ENCODE measurements around the gene LHFPL4. TPM values are rescaled to one million over a fixed set of nuclear protein-coding genes. Genes with fewer than 3 reads are reported as not detected.

The LHFPL4 gene
- total and polyA plus RNA-seq, 2 of the 13 experiments (the other 11 are each of a cell fraction or from before 2014, with no cell fraction given) = 0.02 to 0.03 TPM

DNA sequence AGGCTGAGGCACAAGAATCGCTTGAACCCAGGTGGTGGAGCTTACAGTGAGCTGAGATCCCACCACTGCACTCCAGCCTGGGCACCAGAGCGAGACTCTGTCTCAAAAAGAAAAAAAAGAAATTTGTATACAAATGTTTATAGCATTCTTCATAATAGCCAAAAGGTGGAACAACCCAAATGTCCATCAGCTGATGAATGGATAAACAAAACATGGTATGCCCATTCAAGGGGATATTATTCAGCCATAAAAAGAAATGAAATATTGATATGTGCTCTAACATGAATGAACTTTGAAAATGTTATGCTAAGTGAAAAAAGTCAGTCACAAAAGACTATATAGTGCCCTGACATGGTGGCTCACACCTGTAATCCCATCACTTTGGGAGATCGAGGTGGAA lies 11.4 kb downstream of the LHFPL4 start (continued):
- TF ChIP-seq, protein P1, sequence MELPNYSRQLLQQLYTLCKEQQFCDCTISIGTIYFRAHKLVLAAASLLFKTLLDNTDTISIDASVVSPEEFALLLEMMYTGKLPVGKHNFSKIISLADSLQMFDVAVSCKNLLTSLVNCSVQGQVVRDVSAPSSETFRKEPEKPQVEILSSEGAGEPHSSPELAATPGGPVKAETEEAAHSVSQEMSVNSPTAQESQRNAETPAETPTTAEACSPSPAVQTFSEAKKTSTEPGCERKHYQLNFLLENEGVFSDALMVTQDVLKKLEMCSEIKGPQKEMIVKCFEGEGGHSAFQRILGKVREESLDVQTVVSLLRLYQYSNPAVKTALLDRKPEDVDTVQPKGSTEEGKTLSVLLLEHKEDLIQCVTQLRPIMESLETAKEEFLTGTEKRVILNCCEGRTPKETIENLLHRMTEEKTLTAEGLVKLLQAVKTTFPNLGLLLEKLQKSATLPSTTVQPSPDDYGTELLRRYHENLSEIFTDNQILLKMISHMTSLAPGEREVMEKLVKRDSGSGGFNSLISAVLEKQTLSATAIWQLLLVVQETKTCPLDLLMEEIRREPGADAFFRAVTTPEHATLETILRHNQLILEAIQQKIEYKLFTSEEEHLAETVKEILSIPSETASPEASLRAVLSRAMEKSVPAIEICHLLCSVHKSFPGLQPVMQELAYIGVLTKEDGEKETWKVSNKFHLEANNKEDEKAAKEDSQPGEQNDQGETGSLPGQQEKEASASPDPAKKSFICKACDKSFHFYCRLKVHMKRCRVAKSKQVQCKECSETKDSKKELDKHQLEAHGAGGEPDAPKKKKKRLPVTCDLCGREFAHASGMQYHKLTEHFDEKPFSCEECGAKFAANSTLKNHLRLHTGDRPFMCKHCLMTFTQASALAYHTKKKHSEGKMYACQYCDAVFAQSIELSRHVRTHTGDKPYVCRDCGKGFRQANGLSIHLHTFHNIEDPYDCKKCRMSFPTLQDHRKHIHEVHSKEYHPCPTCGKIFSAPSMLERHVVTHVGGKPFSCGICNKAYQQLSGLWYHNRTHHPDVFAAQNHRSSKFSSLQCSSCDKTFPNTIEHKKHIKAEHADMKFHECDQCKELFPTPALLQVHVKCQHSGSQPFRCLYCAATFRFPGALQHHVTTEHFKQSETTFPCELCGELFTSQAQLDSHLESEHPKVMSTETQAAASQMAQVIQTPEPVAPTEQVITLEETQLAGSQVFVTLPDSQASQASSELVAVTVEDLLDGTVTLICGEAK (IDR thresholded peaks at IDR 0.05) = no peak
- TF ChIP-seq, protein P1 (CRISPR knock-in tag; IDR thresholded peaks at IDR 0.05) = no peak
- TF ChIP-seq GTF3A (CRISPR knock-in tag; conservative IDR thresholded peaks at IDR 0.05) (no peak), NKX3-1 (CRISPR knock-in tag; IDR thresholded peaks at IDR 0.05) (no peak), ZBTB21 (CRISPR knock-in tag; IDR thresholded peaks at IDR 0.05) (no peak), MYNN (CRISPR knock-in tag; IDR thresholded peaks at IDR 0.05; ENCODE audit: low read depth) (no peak), TBX2 (CRISPR knock-in tag; IDR thresholded peaks at IDR 0.05; ENCODE audit: borderline replicate concordance) (no peak), ATM (IDR thresholded peaks at IDR 0.05; ENCODE audit: borderline replicate concordance) (no peak), RELA (CRISPR knock-in tag; IDR thresholded peaks at IDR 0.05) (no peak), RCOR2 (CRISPR knock-in tag; IDR thresholded peaks at IDR 0.05) (no peak), RNF2 (conservative IDR thresholded peaks at IDR 0.05; ENCODE audit: low read depth) (no peak)
- TF ChIP-seq, protein P2, sequence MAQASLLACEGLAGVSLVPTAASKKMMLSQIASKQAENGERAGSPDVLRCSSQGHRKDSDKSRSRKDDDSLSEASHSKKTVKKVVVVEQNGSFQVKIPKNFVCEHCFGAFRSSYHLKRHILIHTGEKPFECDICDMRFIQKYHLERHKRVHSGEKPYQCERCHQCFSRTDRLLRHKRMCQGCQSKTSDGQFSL (CRISPR knock-in tag; IDR thresholded peaks at IDR 0.05) = no peak

Data from HepG2 (cell line).